Measurements from ENCODE around the gene CACNB4. TPM values are rescaled to one million over a fixed set of nuclear protein-coding genes. Genes with fewer than 3 reads are reported as not detected.

The CACNB4 gene
- total RNA-seq, 1 donor from 2014 or later, result 3.4 TPM

GRCh38 chr2:152068226-152068625 lies 30.6 kb downstream of the CACNB4 start:
- no peak overlapping the region for H3K4me3 Mint-ChIP-seq (ENCODE audit: unreplicated experiment)
- no peaks in the 10 kb centered on the region for H3K9me3 Mint-ChIP-seq (ENCODE audit: unreplicated experiment)
- no peak overlapping the region for H3K27ac Mint-ChIP-seq (ENCODE audit: unreplicated experiment)
- peaks cover 2% of the 10 kb centered on the region for H3K27me3 Mint-ChIP-seq (ENCODE audit: unreplicated experiment)
- H3K36me3 Mint-ChIP-seq (ENCODE audit: unreplicated experiment), result no peaks in the 10 kb centered on the region
- DNase-seq (ENCODE audit: extremely low spot score, unreplicated experiment), result no peak
- H3K4me1 Mint-ChIP-seq (ENCODE audit: unreplicated experiment), result peaks cover 15% of the 10 kb centered on the region
- TF ChIP-seq CTCF (IDR thresholded peaks at IDR 0.05), result no peak

GRCh38 chr2:152067823-152068222 lies 31.0 kb downstream of the CACNB4 start:
- Mint-ChIP-seq H3K4me1 (ENCODE audit: unreplicated experiment) (peaks cover 17% of the 10 kb centered on the region), H3K4me3 (ENCODE audit: unreplicated experiment) (no peak overlapping the region), H3K27ac (ENCODE audit: unreplicated experiment) (no peak overlapping the region), H3K9me3 (ENCODE audit: unreplicated experiment) (no peaks in the 10 kb centered on the region), H3K27me3 (ENCODE audit: unreplicated experiment) (peaks cover 2% of the 10 kb centered on the region), H3K36me3 (ENCODE audit: unreplicated experiment) (no peaks in the 10 kb centered on the region)
- DNase-seq (ENCODE audit: extremely low spot score, unreplicated experiment), result no peak
- no peak for TF ChIP-seq CTCF (IDR thresholded peaks at IDR 0.05)

- no peaks in the 10 kb centered on the region for H3K9me3 Mint-ChIP-seq (ENCODE audit: unreplicated experiment)
- TF ChIP-seq CTCF (IDR thresholded peaks at IDR 0.05), result no peak
- peaks cover 21% of the 10 kb centered on the region for H3K4me1 Mint-ChIP-seq (ENCODE audit: unreplicated experiment)
- H3K4me3 Mint-ChIP-seq (ENCODE audit: unreplicated experiment), result no peak overlapping the region
- DNase-seq (ENCODE audit: extremely low spot score, unreplicated experiment), result no peak
- peaks cover 2% of the 10 kb centered on the region for H3K27me3 Mint-ChIP-seq (ENCODE audit: unreplicated experiment)
- no peaks in the 10 kb centered on the region for H3K36me3 Mint-ChIP-seq (ENCODE audit: unreplicated experiment)
- no peak overlapping the region for H3K27ac Mint-ChIP-seq (ENCODE audit: unreplicated experiment)
Observed at GRCh38 chr2:152065945-152066344, 32.9 kb downstream of the CACNB4 start.

- H3K36me3 Mint-ChIP-seq (ENCODE audit: unreplicated experiment), result peaks cover 4% of the 10 kb centered on the region
- H3K27ac Mint-ChIP-seq (ENCODE audit: unreplicated experiment), result no peak overlapping the region
- TF ChIP-seq CTCF (IDR thresholded peaks at IDR 0.05), result no peak
Observed at GRCh38 chr2:152064001-152064400, 34.8 kb downstream of the CACNB4 start.

GRCh38 chr2:152063325-152063924 lies 35.4 kb downstream of the CACNB4 start:
- H3K27ac Mint-ChIP-seq (ENCODE audit: unreplicated experiment), result no peak overlapping the region
- TF ChIP-seq CTCF (IDR thresholded peaks at IDR 0.05), result no peak
- H3K9me3 Mint-ChIP-seq (ENCODE audit: unreplicated experiment), result peaks cover under 1% of the 10 kb centered on the region
- H3K4me1 Mint-ChIP-seq (ENCODE audit: unreplicated experiment), result peaks cover 21% of the 10 kb centered on the region
- peaks cover 2% of the 10 kb centered on the region for H3K27me3 Mint-ChIP-seq (ENCODE audit: unreplicated experiment)
- no peak overlapping the region for H3K4me3 Mint-ChIP-seq (ENCODE audit: unreplicated experiment)
- DNase-seq (ENCODE audit: extremely low spot score, unreplicated experiment), result no peak
- peaks cover 4% of the 10 kb centered on the region for H3K36me3 Mint-ChIP-seq (ENCODE audit: unreplicated experiment)

More at GRCh38 chr2:152064001-152064400, 34.8 kb downstream of the CACNB4 start:
- DNase-seq (ENCODE audit: extremely low spot score, unreplicated experiment), result no peak
- H3K27me3 Mint-ChIP-seq (ENCODE audit: unreplicated experiment), result peaks cover 2% of the 10 kb centered on the region
- peaks cover 21% of the 10 kb centered on the region for H3K4me1 Mint-ChIP-seq (ENCODE audit: unreplicated experiment)
- H3K9me3 Mint-ChIP-seq (ENCODE audit: unreplicated experiment), result no peaks in the 10 kb centered on the region
- H3K4me3 Mint-ChIP-seq (ENCODE audit: unreplicated experiment), result no peak overlapping the region

Measured in osteocyte (in vitro differentiated cells).